WTC11 (cell line): Measurements from ENCODE around the gene FSTL4. TPM values are rescaled to one million over a fixed set of nuclear protein-coding genes. Genes with fewer than 3 reads are reported as not detected.

Experiments
- ATAC-seq: fragments of 200-7000 bp; cut with Tn5 transposase; 2 replicates; pipeline ENCODE4 v1.10.0; 2021; ENCODE audit warnings: mild to moderate bottlenecking, moderate library complexity
- CTCF ChIA-PET: fragments of 300-600 bp; sonication (Branson Sonifier 250); formaldehyde crosslinking; loops from one replicate; lab custom pipeline; 2021; ENCODE audit warnings: antibody characterized with exemption; lab: Charles Lee
- POLR2A ChIA-PET: fragments of 350-600 bp; sonication (Branson Sonifier 250); formaldehyde crosslinking; loops from one replicate; lab custom pipeline; 2021; ENCODE audit warnings: antibody characterized with exemption; lab: Charles Lee
- DNase-seq: peaks from one replicate; pipeline ENCODE4 v3.0.0; 2021; ENCODE audit warnings: low spot score
- H3K27ac Mint-ChIP-seq: 2 replicates; pipeline ENCODE4 v1.8.0; 2021; ENCODE audit warnings: mixed read lengths
- H3K27me3 Mint-ChIP-seq: 2 replicates; pipeline ENCODE4 v1.8.0; 2021; ENCODE audit warnings: low read depth, mild to moderate bottlenecking, moderate library complexity, mixed read lengths
- H3K36me3 Mint-ChIP-seq: 2 replicates; pipeline ENCODE4 v1.8.0; 2021; ENCODE audit warnings: mixed read lengths
- H3K4me1 Mint-ChIP-seq: 2 replicates; pipeline ENCODE4 v1.8.0; 2022; ENCODE audit warnings: mixed read lengths
- H3K4me3 Mint-ChIP-seq: 2 replicates; pipeline ENCODE4 v1.8.0; 2021; ENCODE audit warnings: mild to moderate bottlenecking, moderate library complexity, mixed read lengths
- H3K9me3 Mint-ChIP-seq: 2 replicates; pipeline ENCODE4 v1.8.0; 2021; ENCODE audit warnings: mixed read lengths
- CBFB ChIP-seq: sonication (generic); formaldehyde crosslinking; IDR thresholded peaks from 2 replicates; pipeline ENCODE4 v1.8.1; 2022; ENCODE audit warnings: mild to moderate bottlenecking, low read depth, missing genetic modification reagents
- ELF4 ChIP-seq: sonication (generic); formaldehyde crosslinking; IDR thresholded peaks from 2 replicates; pipeline ENCODE4 v1.8.1; 2022; ENCODE audit warnings: low read depth, mild to moderate bottlenecking, moderate library complexity, missing genetic modification reagents
- FOXP1 ChIP-seq: sonication (generic); formaldehyde crosslinking; IDR thresholded peaks from 2 replicates; pipeline ENCODE4 v1.8.0; 2022; ENCODE audit warnings: missing genetic modification reagents, mild to moderate bottlenecking, moderate library complexity, borderline replicate concordance
- IRF2 ChIP-seq: sonication (generic); formaldehyde crosslinking; IDR thresholded peaks from 2 replicates; pipeline ENCODE4 v1.8.0; 2022; ENCODE audit warnings: low read depth, missing genetic modification reagents, borderline replicate concordance
- NR2C2 ChIP-seq: sonication (generic); formaldehyde crosslinking; IDR thresholded peaks from 2 replicates; pipeline ENCODE4 v1.8.0; 2022; ENCODE audit warnings: mild to moderate bottlenecking, missing genetic modification reagents
- NR3C1 ChIP-seq: sonication (generic); formaldehyde crosslinking; conservative IDR thresholded peaks from 2 replicates; pipeline ENCODE4 v1.8.1; 2023; ENCODE audit warnings: low read depth, mild to moderate bottlenecking, missing genetic modification reagents
- SOX15 ChIP-seq: fragments of 250-450 bp; sonication (Bioruptor Pico); IDR thresholded peaks from 2 replicates; pipeline ENCODE4 v1.9.0; 2021; ENCODE audit warnings: mild to moderate bottlenecking
- TP53 ChIP-seq: sonication (generic); formaldehyde crosslinking; IDR thresholded peaks from 2 replicates; pipeline ENCODE4 v1.8.1; 2023; ENCODE audit warnings: mild to moderate bottlenecking, missing genetic modification reagents
- ZNF219 ChIP-seq: sonication (generic); formaldehyde crosslinking; IDR thresholded peaks from 2 replicates; pipeline ENCODE4 v1.8.0; 2023; ENCODE audit warnings: missing genetic modification reagents, mild to moderate bottlenecking, borderline replicate concordance
- total RNA-seq: library from RNA; stranded (reverse); gene quantifications from 3 replicates; pipeline ENCODE4 v1.2.3, GENCODE V29; 2021
- TF ChIP-seq, protein P1 (sequence below): fragments of 250-450 bp; sonication (Bioruptor Pico); conservative IDR thresholded peaks from 2 replicates; pipeline ENCODE4 v1.9.0; 2021; ENCODE audit warnings: mild to moderate bottlenecking
- TF ChIP-seq, protein P2 (sequence below): sonication (generic); formaldehyde crosslinking; IDR thresholded peaks from 2 replicates; pipeline ENCODE4 v1.8.1; 2023; ENCODE audit warnings: mild to moderate bottlenecking, missing genetic modification reagents
- TF ChIP-seq, protein P3 (sequence below): sonication (generic); formaldehyde crosslinking; IDR thresholded peaks from 2 replicates; pipeline ENCODE4 v1.8.0; 2022; ENCODE audit warnings: mild to moderate bottlenecking, missing genetic modification reagents
- TF ChIP-seq, protein P4 (sequence below): sonication (generic); formaldehyde crosslinking; IDR thresholded peaks from 2 replicates; pipeline ENCODE4 v1.8.0; 2022; ENCODE audit warnings: mild to moderate bottlenecking, missing genetic modification reagents
- TF ChIP-seq, protein P5 (sequence below): fragments of 250-450 bp; sonication (Bioruptor Pico); IDR thresholded peaks from 2 replicates; pipeline ENCODE4 v1.9.0; 2021; ENCODE audit warnings: mild to moderate bottlenecking
- TF ChIP-seq, protein P6 (sequence below): sonication (generic); formaldehyde crosslinking; IDR thresholded peaks from 2 replicates; pipeline ENCODE4 v1.8.1; 2023; ENCODE audit warnings: mild to moderate bottlenecking, missing genetic modification reagents, moderate library complexity
- TF ChIP-seq, protein P7 (sequence below): sonication (generic); formaldehyde crosslinking; IDR thresholded peaks from 2 replicates; pipeline ENCODE4 v1.8.1; 2022; ENCODE audit warnings: mild to moderate bottlenecking, missing genetic modification reagents, moderate library complexity, borderline replicate concordance

FSTL4 gene
- total RNA-seq, 1 experiment from 2014 or later, result 6.1 TPM

DNA sequence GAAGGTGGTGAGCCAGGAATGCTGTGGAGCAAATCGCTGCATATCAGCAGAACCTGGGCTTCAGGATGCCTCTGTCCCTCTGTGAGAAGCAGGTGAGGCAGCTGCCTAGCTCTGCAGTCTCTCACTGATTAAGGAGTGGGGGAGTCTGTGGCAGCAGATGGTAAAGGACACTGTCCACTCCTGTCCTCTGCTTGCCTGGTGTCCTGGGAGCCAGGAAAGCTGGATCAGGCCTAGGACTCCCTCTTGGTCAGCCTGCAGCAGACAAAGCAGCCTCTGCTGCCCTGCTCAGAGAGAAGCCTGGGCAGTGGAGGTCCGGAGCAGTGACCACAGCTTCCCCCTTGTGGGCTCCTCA lies 345.8 kb downstream of the FSTL4 start:
- no peak for DNase-seq
- Mint-ChIP-seq H3K27ac (no peak overlapping the region), H3K9me3 (no peaks in the 10 kb centered on the region), H3K4me3 (no peak overlapping the region), H3K4me1 (0 out of 2 replicates have a peak, but pooled peaks cover 6% of the 10 kb centered on the region), H3K36me3 (no peaks in the 10 kb centered on the region), H3K27me3 (no peaks in the 10 kb centered on the region)
- no peak for ATAC-seq
- CTCF ChIA-PET, result interaction anchor here (1.8 kb wide), 1 partner anchor 50 kb away, joined by 5 read pairs; no protein-coding TSS in a partner anchor
- POLR2A ChIA-PET, result no interaction called here
- TF ChIP-seq, protein P1, sequence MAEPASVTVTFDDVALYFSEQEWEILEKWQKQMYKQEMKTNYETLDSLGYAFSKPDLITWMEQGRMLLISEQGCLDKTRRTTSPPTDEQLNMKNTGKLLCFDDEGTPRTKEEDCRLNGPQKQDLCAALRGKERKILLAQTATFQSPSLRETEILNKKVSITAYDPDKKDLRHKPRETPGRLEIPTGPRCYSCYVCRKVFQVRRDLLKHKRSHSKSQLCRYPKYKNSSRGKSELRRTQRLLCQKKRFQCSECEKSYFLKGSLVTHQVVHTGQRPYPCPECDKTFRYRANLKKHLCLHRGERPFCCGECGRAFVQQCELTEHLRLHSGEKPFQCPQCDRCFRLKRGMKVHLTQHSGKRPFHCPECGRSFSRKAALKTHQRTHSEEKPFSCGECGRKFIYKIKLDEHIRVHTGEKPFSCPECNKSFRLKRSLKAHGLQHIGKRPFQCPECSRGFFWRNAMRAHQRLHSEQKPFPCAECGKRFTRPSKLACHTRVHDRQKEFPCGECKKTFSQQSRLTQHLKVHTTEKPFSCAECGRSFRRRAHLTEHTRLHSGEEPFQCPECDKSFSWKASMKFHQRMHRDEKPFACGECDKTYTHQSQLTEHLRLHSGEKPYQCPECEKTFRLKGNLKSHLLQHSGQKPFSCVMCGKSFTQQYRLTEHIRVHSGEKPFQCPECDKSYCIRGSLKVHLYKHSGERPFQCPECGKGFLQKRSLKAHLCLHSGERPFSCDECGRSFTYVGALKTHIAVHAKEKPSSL (CRISPR knock-in tag), result no peak
- TF ChIP-seq ZNF219 (CRISPR knock-in tag) (no peak), TP53 (CRISPR knock-in tag) (no peak), NR3C1 (no peak), IRF2 (CRISPR knock-in tag) (no peak), CBFB (CRISPR knock-in tag) (no peak), NR2C2 (no peak), FOXP1 (no peak), ELF4 (CRISPR knock-in tag) (no peak), SOX15 (CRISPR knock-in tag) (no peak)
- TF ChIP-seq, protein P2, sequence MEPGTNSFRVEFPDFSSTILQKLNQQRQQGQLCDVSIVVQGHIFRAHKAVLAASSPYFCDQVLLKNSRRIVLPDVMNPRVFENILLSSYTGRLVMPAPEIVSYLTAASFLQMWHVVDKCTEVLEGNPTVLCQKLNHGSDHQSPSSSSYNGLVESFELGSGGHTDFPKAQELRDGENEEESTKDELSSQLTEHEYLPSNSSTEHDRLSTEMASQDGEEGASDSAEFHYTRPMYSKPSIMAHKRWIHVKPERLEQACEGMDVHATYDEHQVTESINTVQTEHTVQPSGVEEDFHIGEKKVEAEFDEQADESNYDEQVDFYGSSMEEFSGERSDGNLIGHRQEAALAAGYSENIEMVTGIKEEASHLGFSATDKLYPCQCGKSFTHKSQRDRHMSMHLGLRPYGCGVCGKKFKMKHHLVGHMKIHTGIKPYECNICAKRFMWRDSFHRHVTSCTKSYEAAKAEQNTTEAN, result no peak
- TF ChIP-seq, protein P3, sequence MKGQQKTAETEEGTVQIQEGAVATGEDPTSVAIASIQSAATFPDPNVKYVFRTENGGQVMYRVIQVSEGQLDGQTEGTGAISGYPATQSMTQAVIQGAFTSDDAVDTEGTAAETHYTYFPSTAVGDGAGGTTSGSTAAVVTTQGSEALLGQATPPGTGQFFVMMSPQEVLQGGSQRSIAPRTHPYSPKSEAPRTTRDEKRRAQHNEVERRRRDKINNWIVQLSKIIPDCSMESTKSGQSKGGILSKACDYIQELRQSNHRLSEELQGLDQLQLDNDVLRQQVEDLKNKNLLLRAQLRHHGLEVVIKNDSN (CRISPR knock-in tag), result no peak
- TF ChIP-seq, protein P4, sequence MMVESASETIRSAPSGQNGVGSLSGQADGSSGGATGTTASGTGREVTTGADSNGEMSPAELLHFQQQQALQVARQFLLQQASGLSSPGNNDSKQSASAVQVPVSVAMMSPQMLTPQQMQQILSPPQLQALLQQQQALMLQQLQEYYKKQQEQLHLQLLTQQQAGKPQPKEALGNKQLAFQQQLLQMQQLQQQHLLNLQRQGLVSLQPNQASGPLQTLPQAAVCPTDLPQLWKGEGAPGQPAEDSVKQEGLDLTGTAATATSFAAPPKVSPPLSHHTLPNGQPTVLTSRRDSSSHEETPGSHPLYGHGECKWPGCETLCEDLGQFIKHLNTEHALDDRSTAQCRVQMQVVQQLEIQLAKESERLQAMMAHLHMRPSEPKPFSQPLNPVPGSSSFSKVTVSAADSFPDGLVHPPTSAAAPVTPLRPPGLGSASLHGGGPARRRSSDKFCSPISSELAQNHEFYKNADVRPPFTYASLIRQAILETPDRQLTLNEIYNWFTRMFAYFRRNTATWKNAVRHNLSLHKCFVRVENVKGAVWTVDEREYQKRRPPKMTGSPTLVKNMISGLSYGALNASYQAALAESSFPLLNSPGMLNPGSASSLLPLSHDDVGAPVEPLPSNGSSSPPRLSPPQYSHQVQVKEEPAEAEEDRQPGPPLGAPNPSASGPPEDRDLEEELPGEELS (CRISPR knock-in tag), result no peak
- TF ChIP-seq, protein P5, sequence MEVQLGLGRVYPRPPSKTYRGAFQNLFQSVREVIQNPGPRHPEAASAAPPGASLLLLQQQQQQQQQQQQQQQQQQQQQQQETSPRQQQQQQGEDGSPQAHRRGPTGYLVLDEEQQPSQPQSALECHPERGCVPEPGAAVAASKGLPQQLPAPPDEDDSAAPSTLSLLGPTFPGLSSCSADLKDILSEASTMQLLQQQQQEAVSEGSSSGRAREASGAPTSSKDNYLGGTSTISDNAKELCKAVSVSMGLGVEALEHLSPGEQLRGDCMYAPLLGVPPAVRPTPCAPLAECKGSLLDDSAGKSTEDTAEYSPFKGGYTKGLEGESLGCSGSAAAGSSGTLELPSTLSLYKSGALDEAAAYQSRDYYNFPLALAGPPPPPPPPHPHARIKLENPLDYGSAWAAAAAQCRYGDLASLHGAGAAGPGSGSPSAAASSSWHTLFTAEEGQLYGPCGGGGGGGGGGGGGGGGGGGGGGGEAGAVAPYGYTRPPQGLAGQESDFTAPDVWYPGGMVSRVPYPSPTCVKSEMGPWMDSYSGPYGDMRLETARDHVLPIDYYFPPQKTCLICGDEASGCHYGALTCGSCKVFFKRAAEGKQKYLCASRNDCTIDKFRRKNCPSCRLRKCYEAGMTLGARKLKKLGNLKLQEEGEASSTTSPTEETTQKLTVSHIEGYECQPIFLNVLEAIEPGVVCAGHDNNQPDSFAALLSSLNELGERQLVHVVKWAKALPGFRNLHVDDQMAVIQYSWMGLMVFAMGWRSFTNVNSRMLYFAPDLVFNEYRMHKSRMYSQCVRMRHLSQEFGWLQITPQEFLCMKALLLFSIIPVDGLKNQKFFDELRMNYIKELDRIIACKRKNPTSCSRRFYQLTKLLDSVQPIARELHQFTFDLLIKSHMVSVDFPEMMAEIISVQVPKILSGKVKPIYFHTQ (CRISPR knock-in tag), result no peak
- TF ChIP-seq, protein P6, sequence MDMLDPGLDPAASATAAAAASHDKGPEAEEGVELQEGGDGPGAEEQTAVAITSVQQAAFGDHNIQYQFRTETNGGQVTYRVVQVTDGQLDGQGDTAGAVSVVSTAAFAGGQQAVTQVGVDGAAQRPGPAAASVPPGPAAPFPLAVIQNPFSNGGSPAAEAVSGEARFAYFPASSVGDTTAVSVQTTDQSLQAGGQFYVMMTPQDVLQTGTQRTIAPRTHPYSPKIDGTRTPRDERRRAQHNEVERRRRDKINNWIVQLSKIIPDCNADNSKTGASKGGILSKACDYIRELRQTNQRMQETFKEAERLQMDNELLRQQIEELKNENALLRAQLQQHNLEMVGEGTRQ (CRISPR knock-in tag), result no peak
- TF ChIP-seq, protein P7, sequence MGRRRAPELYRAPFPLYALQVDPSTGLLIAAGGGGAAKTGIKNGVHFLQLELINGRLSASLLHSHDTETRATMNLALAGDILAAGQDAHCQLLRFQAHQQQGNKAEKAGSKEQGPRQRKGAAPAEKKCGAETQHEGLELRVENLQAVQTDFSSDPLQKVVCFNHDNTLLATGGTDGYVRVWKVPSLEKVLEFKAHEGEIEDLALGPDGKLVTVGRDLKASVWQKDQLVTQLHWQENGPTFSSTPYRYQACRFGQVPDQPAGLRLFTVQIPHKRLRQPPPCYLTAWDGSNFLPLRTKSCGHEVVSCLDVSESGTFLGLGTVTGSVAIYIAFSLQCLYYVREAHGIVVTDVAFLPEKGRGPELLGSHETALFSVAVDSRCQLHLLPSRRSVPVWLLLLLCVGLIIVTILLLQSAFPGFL (CRISPR knock-in tag), result no peak
